GM12864 (cell line): ENCODE data around the gene SERPIND1.

Experiments used
- DNase-seq: peaks from one replicate; pipeline ENCODE4 v3.0.0-alpha.2; 2011; ENCODE audit warnings: low read depth
- H3K4me3 ChIP-seq: 2 replicates; pipeline ENCODE4 v1.5.1; 2011; ENCODE audit warnings: mild to moderate bottlenecking, low read depth, low read length, control low read depth
- TF ChIP-seq, protein P1 (sequence below): IDR thresholded peaks from 2 replicates; pipeline ENCODE4 v1.5.1; 2011; ENCODE audit warnings: low read depth, mild to moderate bottlenecking, moderate library complexity, low read length, control low read depth, inconsistent platforms; ENCODE audit errors: missing control alignments

The SERPIND1 gene

DNA sequence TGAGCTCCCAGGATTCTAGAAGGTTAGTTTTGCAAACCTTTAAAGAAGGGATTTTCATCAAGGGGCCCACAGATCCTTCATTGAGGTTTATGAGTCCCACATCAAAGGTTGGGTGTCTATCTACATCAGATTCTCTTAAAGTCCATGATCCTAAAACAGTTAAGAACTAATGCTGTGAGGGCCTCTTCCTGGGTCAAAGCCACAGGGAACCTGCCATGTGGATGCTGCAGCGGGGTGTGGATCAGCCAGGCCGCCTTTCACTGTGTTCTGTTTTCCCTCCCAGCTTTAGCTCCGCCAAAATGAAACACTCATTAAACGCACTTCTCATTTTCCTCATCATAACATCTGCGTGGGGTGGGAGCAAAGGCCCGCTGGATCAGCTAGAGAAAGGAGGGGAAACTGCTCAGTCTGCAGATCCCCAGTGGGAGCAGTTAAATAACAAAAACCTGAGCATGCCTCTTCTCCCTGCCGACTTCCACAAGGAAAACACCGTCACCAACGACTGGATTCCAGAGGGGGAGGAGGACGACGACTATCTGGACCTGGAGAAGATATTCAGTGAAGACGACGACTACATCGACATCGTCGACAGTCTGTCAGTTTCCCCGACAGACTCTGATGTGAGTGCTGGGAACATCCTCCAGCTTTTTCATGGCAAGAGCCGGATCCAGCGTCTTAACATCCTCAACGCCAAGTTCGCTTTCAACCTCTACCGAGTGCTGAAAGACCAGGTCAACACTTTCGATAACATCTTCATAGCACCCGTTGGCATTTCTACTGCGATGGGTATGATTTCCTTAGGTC, 5.3 kb downstream of the SERPIND1 start:
- no peak overlapping the region for H3K4me3 ChIP-seq
- TF ChIP-seq, protein P1, sequence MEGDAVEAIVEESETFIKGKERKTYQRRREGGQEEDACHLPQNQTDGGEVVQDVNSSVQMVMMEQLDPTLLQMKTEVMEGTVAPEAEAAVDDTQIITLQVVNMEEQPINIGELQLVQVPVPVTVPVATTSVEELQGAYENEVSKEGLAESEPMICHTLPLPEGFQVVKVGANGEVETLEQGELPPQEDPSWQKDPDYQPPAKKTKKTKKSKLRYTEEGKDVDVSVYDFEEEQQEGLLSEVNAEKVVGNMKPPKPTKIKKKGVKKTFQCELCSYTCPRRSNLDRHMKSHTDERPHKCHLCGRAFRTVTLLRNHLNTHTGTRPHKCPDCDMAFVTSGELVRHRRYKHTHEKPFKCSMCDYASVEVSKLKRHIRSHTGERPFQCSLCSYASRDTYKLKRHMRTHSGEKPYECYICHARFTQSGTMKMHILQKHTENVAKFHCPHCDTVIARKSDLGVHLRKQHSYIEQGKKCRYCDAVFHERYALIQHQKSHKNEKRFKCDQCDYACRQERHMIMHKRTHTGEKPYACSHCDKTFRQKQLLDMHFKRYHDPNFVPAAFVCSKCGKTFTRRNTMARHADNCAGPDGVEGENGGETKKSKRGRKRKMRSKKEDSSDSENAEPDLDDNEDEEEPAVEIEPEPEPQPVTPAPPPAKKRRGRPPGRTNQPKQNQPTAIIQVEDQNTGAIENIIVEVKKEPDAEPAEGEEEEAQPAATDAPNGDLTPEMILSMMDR: no peak
- DNase-seq: no peak

DNA sequence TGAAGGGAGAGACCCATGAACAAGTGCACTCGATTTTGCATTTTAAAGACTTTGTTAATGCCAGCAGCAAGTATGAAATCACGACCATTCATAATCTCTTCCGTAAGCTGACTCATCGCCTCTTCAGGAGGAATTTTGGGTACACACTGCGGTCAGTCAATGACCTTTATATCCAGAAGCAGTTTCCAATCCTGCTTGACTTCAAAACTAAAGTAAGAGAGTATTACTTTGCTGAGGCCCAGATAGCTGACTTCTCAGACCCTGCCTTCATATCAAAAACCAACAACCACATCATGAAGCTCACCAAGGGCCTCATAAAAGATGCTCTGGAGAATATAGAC, 5.9 kb downstream of the SERPIND1 start:
- TF ChIP-seq, protein P1: no peak
- DNase-seq: no peak
- no peak overlapping the region for H3K4me3 ChIP-seq

DNA sequence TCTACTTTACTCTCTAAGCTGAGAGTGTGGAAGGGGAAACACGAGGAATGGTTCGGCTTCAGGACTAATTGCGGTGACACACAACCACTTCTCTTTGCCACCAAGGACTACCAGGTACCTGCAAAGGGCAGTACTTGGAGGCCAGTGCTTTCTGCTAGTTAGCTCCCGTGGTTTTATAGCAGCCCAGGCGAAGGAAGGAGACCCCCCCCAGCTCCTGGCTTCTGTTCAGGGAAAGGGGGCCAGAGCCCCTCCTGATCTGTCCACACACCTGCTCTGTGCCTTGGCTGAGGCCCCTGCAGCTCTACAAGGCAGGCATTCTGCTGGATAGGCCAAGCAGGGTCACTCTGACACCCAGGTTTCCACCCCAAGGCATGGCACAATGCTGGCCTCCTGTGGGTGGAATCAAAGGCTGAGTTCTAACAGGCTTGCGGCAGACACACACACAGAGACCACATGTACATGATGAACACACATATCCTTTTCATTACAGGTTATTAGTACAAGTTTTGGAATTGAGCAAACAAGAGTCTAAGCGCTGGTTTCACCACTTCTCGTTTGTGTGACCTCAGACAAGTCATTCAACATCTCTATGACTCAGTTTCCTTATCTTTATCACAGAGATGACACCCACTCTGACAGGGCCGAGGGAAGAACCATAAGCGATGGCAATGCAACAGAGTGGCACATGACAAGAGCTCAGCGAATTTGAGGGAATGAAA, 7.5 kb downstream of the SERPIND1 start:
- no peak overlapping the region for H3K4me3 ChIP-seq
- DNase-seq: no peak
- TF ChIP-seq, protein P1: no peak

DNA sequence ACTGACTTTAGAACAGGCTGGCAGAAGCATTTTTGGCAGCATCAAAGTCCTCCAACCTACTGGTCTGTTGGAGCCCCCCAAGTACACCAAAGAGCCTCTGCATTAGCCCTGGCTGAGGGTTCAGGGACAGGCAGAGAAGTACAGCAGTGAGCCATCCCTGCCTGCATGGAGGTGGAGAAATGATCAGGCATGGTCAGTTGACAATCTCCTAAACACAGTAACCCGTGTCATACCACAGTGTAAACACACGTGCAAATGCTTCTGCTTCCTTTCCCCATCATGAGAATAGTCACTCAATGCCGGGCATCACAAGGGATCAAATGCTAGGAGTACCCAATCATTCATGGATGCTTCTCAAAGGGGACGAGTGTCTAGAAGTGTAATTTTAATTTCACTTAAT, 8.2 kb downstream of the SERPIND1 start:
- TF ChIP-seq, protein P1: no peak
- no peak overlapping the region for H3K4me3 ChIP-seq
- no peak for DNase-seq

DNA sequence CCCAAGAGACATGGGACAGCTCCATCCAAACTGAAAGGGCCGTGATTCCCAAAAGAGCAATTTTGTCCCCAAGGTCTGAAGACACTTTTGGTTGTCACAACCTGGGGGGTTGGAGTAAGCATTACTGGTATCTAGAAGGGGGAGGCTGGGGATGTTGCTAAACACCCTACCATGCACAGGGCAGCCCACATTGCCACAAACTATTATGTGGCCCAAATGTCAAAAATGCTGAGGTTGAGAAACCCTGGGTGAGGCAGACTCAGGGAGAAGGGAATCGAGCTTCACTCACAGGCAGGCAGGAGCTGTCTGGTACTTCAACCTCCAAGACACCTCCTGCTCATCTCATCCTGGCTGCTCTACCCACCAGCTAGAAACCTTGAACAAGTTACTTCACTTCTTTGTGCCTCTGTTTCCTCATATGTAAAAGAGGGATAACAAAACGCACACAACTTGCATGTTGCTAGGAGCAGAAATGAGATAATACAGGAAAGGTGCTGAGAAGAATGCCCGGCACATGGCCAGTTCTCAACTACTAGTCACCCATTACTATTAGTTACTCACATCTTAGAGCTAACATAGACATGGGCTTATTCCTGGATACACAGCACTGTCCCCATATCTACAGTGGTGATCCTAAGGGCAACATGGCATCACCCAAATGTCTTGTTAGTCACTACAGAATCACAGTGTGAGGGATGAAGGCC, 8.8 kb downstream of the SERPIND1 start:
- H3K4me3 ChIP-seq: no peak overlapping the region
- no peak for DNase-seq
- TF ChIP-seq, protein P1: no peak

DNA sequence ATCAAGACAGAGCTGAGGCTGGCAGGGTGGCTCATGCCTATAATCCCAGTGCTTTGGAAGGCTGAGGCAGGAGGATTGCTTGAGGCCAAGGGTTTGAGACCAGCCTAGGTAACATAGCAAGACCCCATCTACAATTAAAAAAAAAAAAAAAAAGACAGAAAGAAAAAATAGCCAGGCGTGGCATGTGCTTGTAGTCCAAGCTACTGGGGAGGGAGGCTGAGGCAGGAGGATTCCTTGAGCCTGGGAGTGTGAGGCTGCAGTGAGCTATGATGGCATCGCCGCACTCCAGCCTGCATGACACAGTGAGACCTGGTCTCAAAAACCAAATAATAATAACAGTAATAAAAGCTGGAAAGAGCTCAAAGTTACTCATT, 9.4 kb downstream of the SERPIND1 start:
- no peak for DNase-seq
- no peak overlapping the region; the same call in 1 of the 2 replicates for H3K4me3 ChIP-seq
- TF ChIP-seq, protein P1: no peak
